ENCODE data around the gene CD248. TPM values are rescaled to one million over a fixed set of nuclear protein-coding genes. Genes with fewer than 3 reads are reported as not detected.

Gene CD248
- total RNA-seq, 1 experiment from 2014 or later, result 2.6 TPM

DNA sequence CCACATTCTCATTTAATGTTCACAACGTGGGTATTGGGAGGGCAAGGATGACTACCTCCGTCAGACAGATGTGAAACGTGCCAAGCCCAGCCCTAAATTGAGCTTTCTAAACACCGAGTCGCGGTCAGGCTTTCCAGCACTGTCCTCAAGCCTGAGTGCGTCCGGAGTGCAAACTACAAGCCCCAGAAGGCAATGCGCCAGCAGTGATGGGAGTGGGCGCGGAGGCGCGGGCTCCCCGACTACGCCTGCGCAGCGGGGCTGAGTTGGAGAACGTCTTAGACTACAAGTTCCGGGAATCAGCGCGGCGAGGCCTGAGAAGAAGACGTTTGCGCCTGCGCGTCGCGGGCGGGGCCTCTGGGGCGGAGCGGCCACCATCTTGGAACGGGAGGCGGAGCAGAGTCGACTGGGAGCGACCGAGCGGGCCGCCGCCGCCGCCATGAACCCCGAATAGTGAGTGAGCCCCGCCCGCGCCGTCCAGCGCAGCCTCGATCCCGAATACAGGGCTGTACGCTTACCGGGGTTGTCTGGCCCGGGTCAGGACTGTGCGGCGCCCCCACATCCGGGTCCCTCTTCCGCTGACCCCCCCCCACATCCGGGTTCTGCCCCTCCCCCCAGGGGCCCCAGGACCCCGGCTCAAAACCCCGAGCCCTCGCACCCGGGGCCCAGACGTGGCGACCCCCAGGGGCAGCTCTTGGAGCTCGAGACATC, 48.4 kb downstream of the CD248 start, which contains the start of gene RAB1B:
Gene RAB1B, plus strand, starts transcription at position 396 of the 708 bp plus-strand sequence. Its CDS starts 41 bp downstream, at position 437.
- POLR2A ChIA-PET, result interaction anchor here (0.8 to 1.5 kb wide), 6 partner anchors 9 to 409 kb away, joined by 3 to 6 read pairs (median 4); partner anchors contain the start of gene SF3B2
- peak; percentile 83 for ATAC-seq
- Mint-ChIP-seq H3K9me3 (no peaks in the 10 kb centered on the region), H3K27me3 (ENCODE audit: low read depth) (no peaks in the 10 kb centered on the region; the same call in 1 of the 2 replicates), H3K27ac (peak within 1 kb of the TSS; percentile 99), H3K36me3 (peaks cover 31% of the 10 kb centered on the region), H3K4me1 (peaks cover 12% of the 10 kb centered on the region), H3K4me3 (peak within 1 kb of the TSS; percentile 97)
- TF ChIP-seq ZNF416 (CRISPR knock-in tag; IDR thresholded peaks at IDR 0.05), result 0 out of 2 replicates have a peak, but pooled peaks have one; percentile 66
- TF ChIP-seq, protein P1, sequence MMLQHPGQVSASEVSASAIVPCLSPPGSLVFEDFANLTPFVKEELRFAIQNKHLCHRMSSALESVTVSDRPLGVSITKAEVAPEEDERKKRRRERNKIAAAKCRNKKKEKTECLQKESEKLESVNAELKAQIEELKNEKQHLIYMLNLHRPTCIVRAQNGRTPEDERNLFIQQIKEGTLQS (CRISPR knock-in tag; conservative IDR thresholded peaks at IDR 0.05), result no peak
- no peak for TF ChIP-seq ATF1 (CRISPR knock-in tag; IDR thresholded peaks at IDR 0.05)
- TF ChIP-seq, protein P2, sequence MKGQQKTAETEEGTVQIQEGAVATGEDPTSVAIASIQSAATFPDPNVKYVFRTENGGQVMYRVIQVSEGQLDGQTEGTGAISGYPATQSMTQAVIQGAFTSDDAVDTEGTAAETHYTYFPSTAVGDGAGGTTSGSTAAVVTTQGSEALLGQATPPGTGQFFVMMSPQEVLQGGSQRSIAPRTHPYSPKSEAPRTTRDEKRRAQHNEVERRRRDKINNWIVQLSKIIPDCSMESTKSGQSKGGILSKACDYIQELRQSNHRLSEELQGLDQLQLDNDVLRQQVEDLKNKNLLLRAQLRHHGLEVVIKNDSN (CRISPR knock-in tag; IDR thresholded peaks at IDR 0.05), result no peak
- peak; percentile 78; the same call in 1 of the 2 replicates for TF ChIP-seq SP1 (CRISPR knock-in tag; conservative IDR thresholded peaks at IDR 0.05)
- TF ChIP-seq, protein P3, sequence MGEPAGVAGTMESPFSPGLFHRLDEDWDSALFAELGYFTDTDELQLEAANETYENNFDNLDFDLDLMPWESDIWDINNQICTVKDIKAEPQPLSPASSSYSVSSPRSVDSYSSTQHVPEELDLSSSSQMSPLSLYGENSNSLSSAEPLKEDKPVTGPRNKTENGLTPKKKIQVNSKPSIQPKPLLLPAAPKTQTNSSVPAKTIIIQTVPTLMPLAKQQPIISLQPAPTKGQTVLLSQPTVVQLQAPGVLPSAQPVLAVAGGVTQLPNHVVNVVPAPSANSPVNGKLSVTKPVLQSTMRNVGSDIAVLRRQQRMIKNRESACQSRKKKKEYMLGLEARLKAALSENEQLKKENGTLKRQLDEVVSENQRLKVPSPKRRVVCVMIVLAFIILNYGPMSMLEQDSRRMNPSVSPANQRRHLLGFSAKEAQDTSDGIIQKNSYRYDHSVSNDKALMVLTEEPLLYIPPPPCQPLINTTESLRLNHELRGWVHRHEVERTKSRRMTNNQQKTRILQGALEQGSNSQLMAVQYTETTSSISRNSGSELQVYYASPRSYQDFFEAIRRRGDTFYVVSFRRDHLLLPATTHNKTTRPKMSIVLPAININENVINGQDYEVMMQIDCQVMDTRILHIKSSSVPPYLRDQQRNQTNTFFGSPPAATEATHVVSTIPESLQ (CRISPR knock-in tag; IDR thresholded peaks at IDR 0.05), result no peak
- TF ChIP-seq ZNF121 (CRISPR knock-in tag; IDR thresholded peaks at IDR 0.05), result no peak
- no peak for TF ChIP-seq ELF4 (CRISPR knock-in tag; IDR thresholded peaks at IDR 0.05; ENCODE audit: low read depth)
- TF ChIP-seq ZNF671 (CRISPR knock-in tag; IDR thresholded peaks at IDR 0.05), result no peak
- TF ChIP-seq, protein P4, sequence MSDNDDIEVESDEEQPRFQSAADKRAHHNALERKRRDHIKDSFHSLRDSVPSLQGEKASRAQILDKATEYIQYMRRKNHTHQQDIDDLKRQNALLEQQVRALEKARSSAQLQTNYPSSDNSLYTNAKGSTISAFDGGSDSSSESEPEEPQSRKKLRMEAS (CRISPR knock-in tag; IDR thresholded peaks at IDR 0.05), result 0 out of 2 replicates have a peak, but pooled peaks have one; percentile 6
- CTCF ChIA-PET, result interaction anchor here (0.6 to 4.0 kb wide), 16 partner anchors 9 to 223 kb away, joined by 3 to 33 read pairs (median 5); partner anchors contain the start of genes CD248, CNIH2, PELI3 and RIN1
- peak; percentile 100 for DNase-seq (ENCODE audit: low spot score)

DNA sequence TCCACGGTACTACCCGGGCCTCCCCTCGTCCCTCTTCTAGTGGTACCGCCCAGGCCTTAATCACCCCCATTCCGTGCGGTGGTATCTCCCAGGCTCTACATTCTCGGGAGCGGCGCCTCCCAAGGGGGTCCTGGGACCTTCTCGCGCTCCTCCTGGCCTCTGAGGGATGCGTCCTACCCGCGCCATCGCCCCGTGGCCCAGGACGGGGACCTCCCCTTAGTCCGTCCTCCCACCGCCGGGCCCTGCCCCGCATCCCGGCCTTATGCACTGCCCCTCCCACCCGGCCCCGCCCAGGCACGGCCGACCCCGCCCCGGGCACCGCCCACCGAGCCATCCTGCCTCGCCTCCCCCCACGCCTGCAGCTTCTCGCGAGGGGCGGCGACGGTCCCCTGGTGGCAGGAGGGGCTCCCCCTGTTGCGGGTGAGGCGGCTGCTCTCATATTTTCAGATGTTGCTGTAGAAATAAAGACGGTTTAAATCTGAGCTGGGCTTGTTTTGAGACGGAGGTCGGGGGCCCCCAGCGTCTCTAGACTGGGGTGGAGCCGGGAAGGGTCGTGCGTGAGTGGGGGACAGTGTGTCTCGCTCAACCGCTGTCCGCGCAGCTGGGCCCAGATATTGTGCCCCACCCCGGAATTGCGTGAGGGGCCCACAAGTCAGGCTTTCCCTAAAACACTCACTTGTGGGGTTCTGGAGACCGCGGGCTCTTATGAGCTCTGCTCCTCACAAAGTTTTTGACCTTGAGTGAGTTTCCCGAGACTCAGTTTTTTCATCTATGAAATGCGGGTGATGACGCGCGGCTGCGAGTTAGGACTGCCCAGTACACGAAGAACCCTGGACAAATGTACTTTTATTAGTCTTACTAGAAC, 49.2 kb downstream of the CD248 start:
- POLR2A ChIA-PET, result interaction anchor here (0.7 to 1.5 kb wide), 7 partner anchors 10 to 408 kb away, joined by 3 to 6 read pairs (median 3); partner anchors contain the start of gene SF3B2
- ATAC-seq (peak; percentile 68), DNase-seq (ENCODE audit: low spot score) (peak; percentile 86)
- Mint-ChIP-seq H3K36me3 (peaks cover 29% of the 10 kb centered on the region), H3K4me3 (peak overlapping the region; percentile 97), H3K27me3 (ENCODE audit: low read depth) (no peaks in the 10 kb centered on the region; the same call in 1 of the 2 replicates), H3K9me3 (no peaks in the 10 kb centered on the region), H3K4me1 (peaks cover 12% of the 10 kb centered on the region), H3K27ac (peak overlapping the region; percentile 99)
- CTCF ChIA-PET, result interaction anchor here (0.6 to 4.0 kb wide), 16 partner anchors 10 to 787 kb away, joined by 3 to 33 read pairs (median 5); partner anchors contain the start of genes CD248, CNIH2, PELI3 and RIN1
- TF ChIP-seq ETV6 (CRISPR knock-in tag; IDR thresholded peaks at IDR 0.05), result no peak
- TF ChIP-seq, protein P2 (CRISPR knock-in tag; IDR thresholded peaks at IDR 0.05), result no peak
- TF ChIP-seq SP1 (CRISPR knock-in tag; conservative IDR thresholded peaks at IDR 0.05), result peak; percentile 78
- no peak for TF ChIP-seq CREB1 (CRISPR knock-in tag; IDR thresholded peaks at IDR 0.05)
- TF ChIP-seq, protein P5, sequence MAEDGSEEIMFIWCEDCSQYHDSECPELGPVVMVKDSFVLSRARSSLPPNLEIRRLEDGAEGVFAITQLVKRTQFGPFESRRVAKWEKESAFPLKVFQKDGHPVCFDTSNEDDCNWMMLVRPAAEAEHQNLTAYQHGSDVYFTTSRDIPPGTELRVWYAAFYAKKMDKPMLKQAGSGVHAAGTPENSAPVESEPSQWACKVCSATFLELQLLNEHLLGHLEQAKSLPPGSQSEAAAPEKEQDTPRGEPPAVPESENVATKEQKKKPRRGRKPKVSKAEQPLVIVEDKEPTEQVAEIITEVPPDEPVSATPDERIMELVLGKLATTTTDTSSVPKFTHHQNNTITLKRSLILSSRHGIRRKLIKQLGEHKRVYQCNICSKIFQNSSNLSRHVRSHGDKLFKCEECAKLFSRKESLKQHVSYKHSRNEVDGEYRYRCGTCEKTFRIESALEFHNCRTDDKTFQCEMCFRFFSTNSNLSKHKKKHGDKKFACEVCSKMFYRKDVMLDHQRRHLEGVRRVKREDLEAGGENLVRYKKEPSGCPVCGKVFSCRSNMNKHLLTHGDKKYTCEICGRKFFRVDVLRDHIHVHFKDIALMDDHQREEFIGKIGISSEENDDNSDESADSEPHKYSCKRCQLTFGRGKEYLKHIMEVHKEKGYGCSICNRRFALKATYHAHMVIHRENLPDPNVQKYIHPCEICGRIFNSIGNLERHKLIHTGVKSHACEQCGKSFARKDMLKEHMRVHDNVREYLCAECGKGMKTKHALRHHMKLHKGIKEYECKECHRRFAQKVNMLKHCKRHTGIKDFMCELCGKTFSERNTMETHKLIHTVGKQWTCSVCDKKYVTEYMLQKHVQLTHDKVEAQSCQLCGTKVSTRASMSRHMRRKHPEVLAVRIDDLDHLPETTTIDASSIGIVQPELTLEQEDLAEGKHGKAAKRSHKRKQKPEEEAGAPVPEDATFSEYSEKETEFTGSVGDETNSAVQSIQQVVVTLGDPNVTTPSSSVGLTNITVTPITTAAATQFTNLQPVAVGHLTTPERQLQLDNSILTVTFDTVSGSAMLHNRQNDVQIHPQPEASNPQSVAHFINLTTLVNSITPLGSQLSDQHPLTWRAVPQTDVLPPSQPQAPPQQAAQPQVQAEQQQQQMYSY (CRISPR knock-in tag; IDR thresholded peaks at IDR 0.05), result no peak
- TF ChIP-seq EMX1 (CRISPR knock-in tag; IDR thresholded peaks at IDR 0.05), result no peak
- no peak for TF ChIP-seq TCF7 (CRISPR knock-in tag; IDR thresholded peaks at IDR 0.05; ENCODE audit: low read depth)
- no peak for TF ChIP-seq IRF2 (CRISPR knock-in tag; IDR thresholded peaks at IDR 0.05; ENCODE audit: borderline replicate concordance, low read depth)
- TF ChIP-seq FOXP1 (CRISPR knock-in tag; IDR thresholded peaks at IDR 0.05; ENCODE audit: borderline replicate concordance), result no peak
- TF ChIP-seq, protein P6, sequence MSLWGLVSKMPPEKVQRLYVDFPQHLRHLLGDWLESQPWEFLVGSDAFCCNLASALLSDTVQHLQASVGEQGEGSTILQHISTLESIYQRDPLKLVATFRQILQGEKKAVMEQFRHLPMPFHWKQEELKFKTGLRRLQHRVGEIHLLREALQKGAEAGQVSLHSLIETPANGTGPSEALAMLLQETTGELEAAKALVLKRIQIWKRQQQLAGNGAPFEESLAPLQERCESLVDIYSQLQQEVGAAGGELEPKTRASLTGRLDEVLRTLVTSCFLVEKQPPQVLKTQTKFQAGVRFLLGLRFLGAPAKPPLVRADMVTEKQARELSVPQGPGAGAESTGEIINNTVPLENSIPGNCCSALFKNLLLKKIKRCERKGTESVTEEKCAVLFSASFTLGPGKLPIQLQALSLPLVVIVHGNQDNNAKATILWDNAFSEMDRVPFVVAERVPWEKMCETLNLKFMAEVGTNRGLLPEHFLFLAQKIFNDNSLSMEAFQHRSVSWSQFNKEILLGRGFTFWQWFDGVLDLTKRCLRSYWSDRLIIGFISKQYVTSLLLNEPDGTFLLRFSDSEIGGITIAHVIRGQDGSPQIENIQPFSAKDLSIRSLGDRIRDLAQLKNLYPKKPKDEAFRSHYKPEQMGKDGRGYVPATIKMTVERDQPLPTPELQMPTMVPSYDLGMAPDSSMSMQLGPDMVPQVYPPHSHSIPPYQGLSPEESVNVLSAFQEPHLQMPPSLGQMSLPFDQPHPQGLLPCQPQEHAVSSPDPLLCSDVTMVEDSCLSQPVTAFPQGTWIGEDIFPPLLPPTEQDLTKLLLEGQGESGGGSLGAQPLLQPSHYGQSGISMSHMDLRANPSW (CRISPR knock-in tag; conservative IDR thresholded peaks at IDR 0.05; ENCODE audit: low read depth), result no peak
- TF ChIP-seq GRHL2 (CRISPR knock-in tag; IDR thresholded peaks at IDR 0.05; ENCODE audit: insufficient replicate concordance, severe bottlenecking), result no peak
- no peak for TF ChIP-seq OVOL2 (CRISPR knock-in tag; IDR thresholded peaks at IDR 0.05; ENCODE audit: borderline replicate concordance)
- TF ChIP-seq JUN (CRISPR knock-in tag; IDR thresholded peaks at IDR 0.05), result no peak
